Effector CD4-positive, alpha-beta T cell (primary cell): ENCODE measurements around the gene ANKRD44.

Experiments used
- DNase-seq: peaks from one replicate; pipeline ENCODE4 v3.0.0-alpha.2; 2020

Gene ANKRD44

DNA sequence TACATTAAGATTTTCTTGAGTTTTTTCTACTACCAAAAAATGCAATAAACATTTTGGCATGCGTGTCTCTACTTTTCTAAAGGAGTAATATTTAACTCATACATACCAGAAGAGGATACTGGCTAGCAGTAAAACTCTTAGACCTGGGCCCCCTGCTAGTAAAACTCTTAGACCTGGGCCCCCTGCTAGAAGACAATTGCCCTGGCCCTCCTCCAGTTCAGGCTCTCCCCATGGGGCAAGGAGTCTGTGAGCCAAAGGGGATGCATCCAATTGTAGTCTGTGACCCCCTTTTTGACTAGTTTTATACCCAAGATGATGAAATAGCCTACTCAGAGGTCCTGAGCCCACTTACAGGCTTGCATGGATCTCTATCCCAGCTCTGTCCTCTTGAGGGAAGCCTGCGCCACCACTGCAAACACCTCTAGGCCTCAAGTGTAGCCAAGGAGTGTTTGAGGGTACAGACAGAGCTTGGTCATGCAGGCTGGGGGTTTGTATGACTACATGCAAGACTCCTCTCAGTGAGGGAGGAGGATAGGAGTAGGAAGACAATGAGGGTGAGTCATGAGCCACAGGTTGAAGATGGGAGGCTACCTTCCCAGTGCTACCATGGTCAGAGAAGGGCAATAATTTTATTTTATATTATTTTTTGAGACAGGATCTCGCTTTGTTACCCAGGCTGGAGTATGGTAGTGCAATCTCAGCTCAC is 338.9 kb downstream of the ANKRD44 start:
- DNase-seq: no peak

DNA sequence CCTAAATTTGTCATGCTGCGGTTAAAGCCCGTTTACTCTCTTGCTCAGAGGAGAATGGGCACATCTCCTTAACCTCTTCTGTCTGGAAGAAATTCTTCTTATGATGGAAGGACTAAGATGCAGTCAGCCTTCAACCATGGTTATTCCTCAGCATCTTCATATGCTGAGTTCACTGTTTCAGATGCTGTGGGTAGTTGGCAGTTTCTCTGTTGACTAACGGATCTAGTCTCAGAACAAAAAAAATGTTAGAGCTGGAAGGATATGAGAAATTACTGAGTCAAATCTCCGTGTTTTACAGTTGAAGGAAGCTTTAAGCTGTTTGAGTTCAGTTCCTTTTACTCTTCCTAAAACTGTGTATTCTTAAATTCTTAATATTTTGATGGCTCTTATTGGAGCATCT is 340.5 kb downstream of the ANKRD44 start:
- DNase-seq: no peak

DNA sequence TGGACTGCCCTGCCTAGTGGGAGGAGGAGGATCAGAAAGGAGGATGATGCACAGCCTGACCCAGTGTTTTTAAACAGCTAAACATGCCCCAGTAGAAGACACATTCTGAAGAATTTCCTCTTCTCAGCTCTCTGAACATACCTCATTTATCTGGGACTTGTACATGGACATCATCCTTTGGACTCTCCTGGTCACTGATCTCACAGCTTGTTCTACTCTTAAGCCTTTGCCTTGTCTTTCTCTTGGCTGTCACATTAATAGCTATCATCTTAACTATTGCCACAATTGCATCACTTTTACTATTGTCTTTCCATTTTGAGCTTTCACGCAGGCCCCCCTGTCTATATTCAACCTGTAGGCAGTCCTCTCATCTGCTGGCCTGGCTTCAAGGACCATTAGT is 342.1 kb downstream of the ANKRD44 start:
- DNase-seq: no peak

DNA sequence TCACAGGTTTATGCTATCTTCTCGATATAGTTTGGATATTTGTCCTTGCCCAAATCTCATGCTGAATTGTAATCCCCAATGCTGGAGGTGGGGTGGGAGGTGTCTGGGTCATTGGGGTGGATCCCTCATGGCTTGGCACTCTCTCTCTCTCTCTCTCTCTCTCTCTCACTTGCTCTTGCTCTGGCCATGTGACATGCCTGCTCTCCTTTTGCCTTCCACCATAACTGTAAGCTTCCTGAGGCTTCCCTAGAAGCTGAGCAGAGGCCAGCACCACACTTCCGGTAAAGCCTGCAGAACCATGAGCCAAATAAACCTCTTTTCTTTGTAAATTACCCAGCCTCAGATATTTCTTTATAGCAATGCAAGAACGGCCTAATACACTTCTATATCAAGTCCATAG is 342.8 kb downstream of the ANKRD44 start:
- DNase-seq: no peak

DNA sequence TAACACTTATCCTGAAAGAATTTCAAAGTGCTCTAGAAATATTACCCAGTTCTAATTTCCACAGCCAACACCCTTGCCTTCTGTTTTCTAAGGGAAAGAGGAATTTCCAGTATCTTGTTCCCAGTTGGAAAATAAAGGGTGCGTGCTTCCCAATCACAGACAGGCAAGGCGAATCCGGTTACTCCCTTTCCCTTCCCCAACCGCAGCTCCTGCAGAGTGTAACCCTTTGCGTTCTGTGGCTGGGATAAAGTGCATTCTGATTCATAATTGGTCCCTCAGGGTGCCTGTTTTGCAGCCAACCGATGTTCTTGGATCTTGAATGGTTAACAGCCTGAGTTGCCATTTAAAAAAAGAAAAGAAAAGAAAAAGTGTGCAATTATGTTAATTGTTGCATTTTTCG is 343.5 kb downstream of the ANKRD44 start:
- DNase-seq: no peak

DNA sequence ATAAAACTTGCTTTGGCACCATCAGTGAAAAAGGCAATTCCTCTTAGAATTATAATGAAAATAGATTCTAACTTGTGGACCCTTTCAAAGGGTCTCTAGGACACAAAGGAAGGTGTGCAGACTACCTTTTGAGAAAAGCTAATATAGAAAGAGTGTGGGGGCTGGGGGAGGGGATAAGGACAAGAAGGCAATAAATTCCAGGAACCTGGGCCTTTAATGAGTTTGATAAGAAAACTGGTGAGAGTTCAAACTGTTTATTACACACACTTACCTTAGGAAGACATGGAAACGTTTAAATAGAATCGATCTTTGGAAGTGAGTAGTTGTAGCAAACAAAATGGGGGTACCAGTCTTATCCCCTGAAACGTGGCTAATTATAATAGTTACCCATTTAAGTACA is 344.5 kb downstream of the ANKRD44 start:
- no peak for DNase-seq

DNA sequence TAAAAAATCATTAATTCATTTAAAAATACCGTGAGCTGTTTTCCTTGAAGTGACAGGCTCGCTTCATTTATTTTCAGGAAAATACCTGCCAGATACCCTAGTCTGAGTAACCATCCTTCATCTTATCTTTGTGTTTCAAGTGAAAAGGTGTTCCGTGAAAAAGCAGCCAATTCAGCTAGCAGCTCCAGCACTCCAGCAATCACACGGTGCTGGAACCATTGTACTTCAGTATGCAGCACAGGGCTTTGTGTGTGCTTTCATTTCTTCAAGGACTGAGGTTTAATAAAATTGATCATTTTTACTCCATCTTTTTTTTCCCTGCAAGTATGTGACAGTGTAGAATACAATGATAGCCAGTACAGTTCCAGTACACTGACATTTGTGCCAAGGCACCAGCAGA is 344.9 kb downstream of the ANKRD44 start:
- DNase-seq: no peak

DNA sequence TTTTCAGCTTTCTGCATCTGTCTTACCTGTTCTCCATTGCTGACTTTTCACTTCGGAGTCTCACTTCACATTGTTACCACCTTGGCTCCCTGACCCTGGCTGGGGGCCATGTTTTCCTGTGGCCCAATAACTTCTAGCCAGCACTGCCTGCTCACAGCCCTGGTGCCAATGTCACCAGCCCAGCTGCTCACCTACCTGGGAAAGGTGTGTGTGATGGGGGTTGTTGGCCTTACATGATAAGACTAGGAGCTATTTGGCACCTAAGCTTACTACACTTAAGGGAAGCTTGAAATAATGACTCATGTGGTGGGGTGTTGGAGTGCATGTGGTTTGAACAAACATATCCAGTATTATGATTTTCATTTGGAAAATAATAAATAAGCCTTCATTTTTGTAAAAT is 346.6 kb downstream of the ANKRD44 start:
- no peak for DNase-seq

DNA sequence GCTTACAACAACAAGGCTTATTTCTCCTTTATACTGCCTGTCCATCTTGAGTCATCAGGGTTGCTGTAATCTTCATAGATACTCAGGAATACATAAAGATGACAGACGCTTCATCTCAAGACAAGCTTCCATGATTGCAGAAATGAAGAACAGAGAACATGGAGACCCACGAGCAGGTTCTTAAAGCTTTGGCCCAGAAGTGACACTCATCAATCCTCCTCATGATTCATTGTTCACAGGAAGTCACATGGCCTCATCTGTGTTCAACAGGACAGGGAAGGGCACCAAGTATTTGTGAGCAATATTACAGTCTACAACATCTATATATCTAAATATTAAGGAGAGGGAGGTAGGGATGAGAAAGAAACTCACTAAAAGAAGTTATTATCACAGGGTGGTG is 347.5 kb downstream of the ANKRD44 start:
- DNase-seq: no peak

DNA sequence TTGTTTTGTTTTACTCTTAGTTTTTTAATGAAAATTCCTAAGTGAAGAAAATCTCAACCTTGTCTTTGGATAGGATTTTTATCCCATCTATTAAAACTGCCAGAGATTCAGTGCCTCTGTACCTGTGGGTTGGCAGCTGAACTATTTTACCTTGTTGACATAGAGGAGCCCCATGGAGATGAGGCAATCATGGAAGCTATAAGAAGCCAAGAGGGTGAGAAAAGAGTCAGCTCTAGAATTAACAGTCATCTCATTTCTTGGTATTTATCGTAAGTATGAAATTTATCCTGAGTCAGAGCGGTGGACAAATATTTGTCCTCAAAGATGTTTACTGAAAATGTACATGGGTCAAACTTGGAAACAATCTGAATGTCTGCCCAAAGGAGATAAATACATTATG is 348.3 kb downstream of the ANKRD44 start:
- DNase-seq: no peak

DNA sequence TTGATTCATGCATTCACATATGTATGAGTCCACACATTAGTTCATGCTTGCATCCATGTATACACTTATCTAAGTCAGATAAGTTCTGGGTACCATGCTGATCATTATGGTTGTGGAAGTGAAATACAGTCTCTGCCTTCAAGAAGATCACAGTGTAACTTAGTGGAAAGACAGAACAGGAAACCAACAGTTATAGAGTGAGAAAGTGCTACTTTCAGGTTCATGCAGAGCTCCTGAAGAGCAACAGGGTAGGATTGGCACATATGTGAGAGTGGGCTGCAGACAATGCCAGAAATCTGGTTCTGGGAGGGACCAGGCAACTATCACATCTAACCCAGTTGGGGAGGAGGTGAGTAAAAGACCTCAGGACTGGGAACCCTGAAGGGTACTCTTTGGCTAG is 348.7 kb downstream of the ANKRD44 start:
- DNase-seq: no peak

DNA sequence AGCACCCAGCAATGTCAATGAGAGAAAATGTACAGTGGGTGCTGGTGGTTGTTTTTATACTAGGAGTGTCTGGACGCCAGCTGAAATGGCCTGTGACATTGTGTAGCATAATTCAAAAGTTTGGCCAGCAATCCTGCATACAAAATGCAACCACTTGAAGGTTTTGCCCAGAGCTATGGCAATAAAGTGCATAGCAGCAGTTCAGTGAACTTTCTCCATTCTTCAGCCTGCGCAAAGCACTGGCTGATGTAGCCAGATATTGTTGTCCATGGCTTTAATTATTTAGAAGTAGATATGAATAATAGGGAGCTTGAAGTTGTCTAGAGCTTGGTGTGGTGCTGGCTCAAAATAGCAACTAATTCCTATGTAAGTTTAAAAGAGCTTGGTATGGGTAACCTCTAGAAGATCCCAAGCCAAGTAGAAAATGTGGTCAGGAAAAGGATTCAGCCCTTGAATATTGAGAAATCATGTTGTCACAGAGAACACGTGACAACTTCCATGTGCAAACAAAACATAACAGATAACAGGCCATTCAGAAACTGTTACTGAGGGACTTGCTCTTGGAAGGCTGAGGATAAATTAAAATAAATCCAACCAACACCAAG is 350.7 kb downstream of the ANKRD44 start:
- DNase-seq: no peak

DNA sequence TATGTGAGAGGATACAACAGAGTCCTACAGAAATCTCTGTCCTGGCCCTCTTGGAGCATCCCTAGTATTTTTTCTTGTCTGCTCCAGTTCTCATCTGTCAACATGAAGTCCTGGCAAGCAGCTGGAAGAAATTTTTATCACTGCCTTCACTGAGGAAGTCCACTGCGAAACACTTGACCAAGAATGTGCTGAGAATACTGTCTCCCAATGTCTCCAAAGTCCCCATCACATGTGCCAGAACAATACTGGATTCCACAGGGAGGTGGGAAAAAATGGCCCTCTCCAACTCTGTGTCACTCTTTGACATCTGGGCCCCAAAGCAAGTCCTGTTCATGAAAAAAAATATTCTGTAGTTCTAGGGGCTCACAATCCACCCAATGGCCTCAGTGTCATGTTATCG is 351.3 kb downstream of the ANKRD44 start:
- no peak for DNase-seq

DNA sequence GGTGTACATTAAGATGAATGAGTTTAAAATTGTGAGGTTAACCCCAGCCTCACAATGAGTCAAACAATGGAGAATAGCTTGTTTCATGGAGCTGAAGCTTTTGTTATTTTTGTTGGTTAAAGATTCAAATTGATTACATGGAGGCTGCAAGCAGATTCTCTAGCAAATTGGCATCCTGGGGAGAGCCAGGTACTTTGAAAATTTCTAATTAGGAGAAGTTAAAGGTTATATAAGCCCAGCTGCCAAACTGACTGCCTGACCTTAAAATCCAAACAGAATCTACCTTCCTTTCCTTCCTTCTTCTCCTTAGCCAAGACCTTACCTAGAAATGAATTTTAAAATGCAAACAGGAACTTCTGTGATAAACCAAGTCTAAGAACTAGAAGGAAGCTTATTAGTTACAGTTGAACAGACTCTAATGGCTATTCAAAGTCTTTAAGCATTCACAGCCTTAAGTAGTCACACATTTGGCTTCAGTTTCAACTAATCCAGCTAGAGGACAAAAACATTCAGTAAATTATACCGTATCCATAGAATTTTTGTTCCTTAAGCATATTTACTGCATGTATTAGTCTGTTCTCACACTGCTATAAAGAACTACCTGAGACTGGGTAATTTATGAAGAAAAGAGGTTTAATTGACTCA is 352.6 kb downstream of the ANKRD44 start:
- DNase-seq: no peak

DNA sequence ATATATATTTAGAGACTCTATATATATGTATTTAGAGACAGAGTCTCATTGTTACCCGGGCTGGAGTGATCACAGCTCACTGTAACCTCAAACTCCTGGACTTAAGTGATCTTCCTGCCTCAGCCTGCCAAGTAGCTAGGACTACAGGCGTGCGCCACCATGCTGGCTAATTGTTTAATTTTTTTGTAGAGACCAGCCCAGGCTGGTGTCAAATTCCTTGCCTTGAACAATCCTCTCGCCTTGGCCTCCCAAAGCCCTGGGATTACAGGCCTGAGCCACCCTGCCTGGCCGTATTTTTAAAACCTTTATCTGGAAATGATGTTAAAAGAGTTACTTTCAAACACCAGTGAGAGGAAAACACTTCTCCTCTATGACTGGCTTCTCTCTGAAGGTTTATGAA is 353.1 kb downstream of the ANKRD44 start:
- no peak for DNase-seq

DNA sequence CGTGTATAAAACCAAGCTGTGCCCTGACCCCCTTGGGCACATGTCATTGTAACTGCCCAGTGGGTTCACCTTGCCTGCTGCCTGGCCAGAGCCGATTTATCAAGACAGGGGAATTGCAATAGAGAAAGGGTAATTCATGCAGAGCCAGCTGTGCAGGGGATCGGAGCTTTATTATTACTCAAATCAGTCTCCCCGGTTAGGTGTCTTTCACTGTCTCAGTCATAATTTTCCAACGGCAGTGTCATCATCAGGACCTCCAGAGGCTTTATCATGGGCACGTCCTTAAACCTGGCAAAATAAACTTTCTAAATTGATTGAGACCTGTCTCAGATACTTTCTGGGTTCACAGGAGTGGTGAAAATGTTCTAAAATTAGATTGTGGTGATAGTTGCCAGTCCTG is 354.5 kb downstream of the ANKRD44 start:
- DNase-seq: no peak

DNA sequence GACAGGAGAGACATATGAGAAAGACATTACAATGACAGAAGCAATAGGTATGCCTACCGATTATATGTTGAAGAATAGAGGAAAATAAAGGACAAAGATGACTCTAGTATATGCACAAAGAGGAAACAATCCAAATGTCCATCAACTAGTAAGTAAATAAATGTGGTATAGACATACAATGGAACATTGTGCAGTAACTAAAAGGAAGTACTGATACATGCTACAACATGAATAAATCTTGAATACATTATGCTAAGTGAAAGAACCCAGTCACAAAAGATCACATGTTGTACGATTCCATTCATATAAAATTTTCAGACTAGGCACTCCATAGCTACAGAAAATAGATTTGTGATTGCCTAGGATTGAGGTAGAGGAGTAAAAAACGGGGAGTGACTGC is 355.5 kb downstream of the ANKRD44 start:
- no peak for DNase-seq

DNA sequence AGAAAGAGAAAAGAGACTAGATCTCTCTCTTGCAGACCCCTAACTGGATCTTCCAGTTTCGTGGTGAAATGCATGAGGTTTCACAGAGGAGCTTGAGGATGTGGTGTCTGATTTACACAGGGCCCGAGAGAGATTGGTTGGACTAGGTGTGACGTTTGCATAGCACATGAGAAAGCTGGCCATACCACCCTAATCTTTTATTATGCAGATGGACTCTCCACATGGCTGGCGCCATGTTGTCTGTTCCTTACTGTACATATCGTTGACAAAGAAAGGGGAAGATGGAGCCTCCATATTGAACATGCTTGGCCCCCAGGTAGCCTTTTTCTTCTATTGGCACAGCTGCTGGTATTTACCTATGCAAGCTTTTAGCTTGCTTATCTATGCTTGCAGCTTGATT is 356.6 kb downstream of the ANKRD44 start:
- no peak for DNase-seq

DNA sequence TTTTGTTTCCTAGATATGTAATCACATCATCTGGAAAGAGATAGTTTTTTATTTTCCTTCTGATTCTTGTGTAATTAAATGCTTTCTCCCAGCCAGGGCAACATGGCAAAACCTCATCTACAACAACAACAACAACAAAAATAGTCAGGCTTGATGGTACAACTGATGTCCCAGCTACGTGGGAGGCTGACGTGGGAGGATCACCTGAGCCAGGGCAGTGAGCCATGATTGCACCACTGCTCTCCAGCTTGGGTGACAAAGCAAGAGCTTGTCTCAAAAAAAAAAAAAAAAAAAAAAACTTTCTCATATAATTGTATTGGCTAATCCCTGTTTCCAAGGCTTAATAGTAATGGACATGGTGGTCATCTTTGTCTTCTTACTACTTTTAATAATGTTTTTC is 357.6 kb downstream of the ANKRD44 start:
- DNase-seq: no peak

DNA sequence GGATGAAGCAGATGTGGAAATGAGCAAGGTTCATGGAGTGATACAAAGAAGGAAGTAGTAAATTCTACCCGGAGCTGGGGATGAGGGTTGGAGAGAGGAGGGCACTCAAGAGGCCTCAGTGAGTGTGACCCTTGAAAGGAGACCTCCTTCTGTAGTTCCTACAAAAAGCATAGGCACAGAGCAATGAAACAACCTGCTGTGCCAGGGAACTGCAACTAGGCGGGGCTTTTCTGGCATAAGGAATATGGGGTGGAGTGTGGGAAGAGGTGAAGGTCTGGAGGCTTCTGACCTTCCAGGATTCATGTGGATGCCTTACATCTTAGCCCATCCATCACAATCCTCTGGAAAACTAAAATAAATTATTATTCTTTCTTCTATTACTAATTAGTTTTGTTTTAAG is 358.6 kb downstream of the ANKRD44 start:
- no peak for DNase-seq

DNA sequence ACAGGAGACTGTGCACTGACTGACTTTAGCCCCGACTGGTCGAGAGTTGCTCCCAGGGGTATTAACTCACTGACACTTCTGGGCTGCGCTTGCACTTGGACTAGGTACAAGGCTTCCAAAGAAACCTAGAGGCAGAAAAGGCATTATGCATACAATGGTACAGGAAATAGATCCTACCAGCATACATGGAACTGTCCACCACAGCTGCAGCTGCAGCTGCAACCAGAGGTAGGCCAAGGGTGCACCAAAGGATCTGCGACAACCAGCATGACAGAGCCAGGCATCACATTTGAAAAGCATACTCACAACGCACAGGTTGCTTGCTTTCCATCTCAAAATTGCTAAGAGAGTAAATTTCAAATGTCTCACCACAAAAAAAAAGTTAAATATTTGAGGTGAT is 361.5 kb downstream of the ANKRD44 start:
- DNase-seq: no peak

DNA sequence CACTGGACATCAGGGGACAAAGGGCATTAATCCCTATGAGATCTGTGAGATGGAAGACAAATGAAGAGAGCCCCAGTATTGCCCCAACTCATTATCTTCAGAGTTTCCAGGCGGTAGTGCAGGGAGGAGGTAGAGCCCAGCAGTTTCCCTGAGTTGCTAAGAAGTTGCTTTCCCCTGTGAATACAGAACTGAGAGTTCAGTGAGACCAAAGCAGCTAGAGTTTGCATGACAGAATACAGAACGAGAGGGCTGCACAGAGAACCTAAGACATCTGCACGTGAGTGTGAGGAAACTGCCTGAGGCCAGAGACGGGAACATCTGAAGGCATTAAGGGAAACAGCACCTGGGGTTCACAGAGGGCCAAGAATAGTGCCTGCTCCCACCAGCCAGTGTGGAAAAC is 366.0 kb downstream of the ANKRD44 start:
- DNase-seq: no peak

DNA sequence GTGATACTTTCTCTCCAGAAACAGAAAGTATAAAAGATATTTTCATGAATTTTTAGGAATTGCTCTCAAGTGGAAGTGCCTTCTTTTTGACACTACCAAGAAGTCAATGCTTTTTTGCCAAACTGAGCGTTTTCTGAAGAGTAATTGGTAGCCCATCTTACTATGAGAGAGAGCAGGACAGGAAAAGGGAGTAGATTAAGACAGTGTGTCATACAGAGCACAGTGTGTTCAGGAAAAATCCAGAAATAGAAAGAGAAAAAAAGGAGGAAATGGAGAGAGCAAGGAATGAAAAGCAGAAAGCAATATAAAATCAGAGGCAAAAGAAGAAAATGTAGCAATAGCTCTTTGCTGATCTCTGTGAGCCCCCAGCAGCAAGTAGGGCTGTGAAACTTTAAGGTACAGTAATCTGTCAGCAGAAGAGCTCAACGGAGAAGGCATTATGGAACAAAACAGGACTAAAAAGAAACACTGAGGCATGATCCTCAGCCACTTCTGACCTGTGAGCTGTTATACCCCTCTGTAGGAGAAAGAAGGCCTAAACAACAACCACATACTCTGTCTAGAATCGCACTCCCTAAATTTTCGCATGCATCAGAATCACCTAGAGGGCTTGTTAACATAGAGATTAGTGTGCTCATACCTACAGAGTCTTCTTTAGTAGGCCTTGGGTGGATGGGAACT is 369.0 kb downstream of the ANKRD44 start:
- no peak for DNase-seq

DNA sequence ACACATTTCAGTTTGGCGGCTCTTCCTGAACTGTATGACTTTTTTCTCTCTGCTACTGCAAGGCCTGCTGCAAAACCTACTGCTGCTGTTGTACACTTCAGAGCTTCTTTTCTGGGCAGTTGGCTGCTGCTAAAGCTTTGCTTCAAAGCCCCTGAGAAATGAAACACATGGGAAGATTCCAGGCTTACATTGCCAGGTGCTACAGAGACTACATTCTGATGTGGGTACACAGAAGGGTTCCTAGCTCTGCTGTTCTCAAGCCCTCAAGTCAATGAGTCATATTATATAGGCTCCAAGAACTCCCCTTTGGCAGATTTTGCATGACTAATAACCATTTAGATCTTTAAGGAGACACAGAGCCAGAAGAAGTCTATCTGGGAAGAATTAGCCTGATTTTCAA is 371.2 kb downstream of the ANKRD44 start:
- no peak for DNase-seq
